Naive thymus-derived CD8-positive, alpha-beta T cell (primary cell): ENCODE measurements around the gene LPIN1. TPM values are rescaled to one million over a fixed set of nuclear protein-coding genes. Genes with fewer than 3 reads are reported as not detected.

Experiments used
- ATAC-seq, 2 donors: fragments of 150-1000 bp; cut with Tn5 transposase in 1 of 2; sonication (Bioruptor Pico), chemical (Tn5 transposase) in 1 of 2; 1 replicate in 1 of 2; 2 replicates in 1 of 2; pipeline ENCODE4 v1.10.0; 2021; ENCODE audit warnings: mild to moderate bottlenecking in 2 of 2, moderate library complexity in 2 of 2
- POLR2A ChIA-PET: fragments of 350-600 bp; sonication (Branson Sonifier 250); formaldehyde crosslinking; loops from one replicate; lab custom pipeline; 2021; ENCODE audit warnings: antibody characterized with exemption; lab: Charles Lee
- DNase-seq, 10 donors: peaks; one replicate each; pipeline versions ENCODE4 v3.0.0 to v3.0.0-alpha.2; 2020 to 2022
- H3K27ac Mint-ChIP-seq, 10 donors: one replicate each; pipeline ENCODE4 v1.8.0; 2020 to 2022; ENCODE audit warnings: mild to moderate bottlenecking in 10 of 10, mixed read lengths in 10 of 10, moderate library complexity in 4 of 10, inconsistent platforms in 1 of 10
- H3K27me3 Mint-ChIP-seq, 5 donors: one replicate each; pipeline ENCODE4 v1.8.0; 2021 to 2022; ENCODE audit warnings: mixed read lengths in 5 of 5
- H3K36me3 Mint-ChIP-seq, 3 donors: one replicate each; pipeline ENCODE4 v1.8.0; 2020 to 2022; ENCODE audit warnings: mixed read lengths in 3 of 3, mild to moderate bottlenecking in 2 of 3, inconsistent platforms in 1 of 3
- H3K4me1 Mint-ChIP-seq, 4 donors: one replicate each; pipeline ENCODE4 v1.8.0; 2021 to 2022; ENCODE audit warnings: mixed read lengths in 4 of 4
- H3K4me3 Mint-ChIP-seq, 10 donors: one replicate each; pipeline ENCODE4 v1.8.0; 2020 to 2022; ENCODE audit warnings: mild to moderate bottlenecking in 10 of 10, mixed read lengths in 10 of 10, moderate library complexity in 6 of 10, inconsistent platforms in 1 of 10
- H3K9me3 Mint-ChIP-seq, 9 donors: one replicate each; pipeline ENCODE4 v1.8.0; 2020 to 2022; ENCODE audit warnings: mixed read lengths in 9 of 9, mild to moderate bottlenecking in 3 of 9, inconsistent platforms in 1 of 9, moderate library complexity in 1 of 9
- polyA plus RNA-seq, 3 donors: library from polyadenylated mRNA; unstranded; fragments of 300-500 nt; fragmentation: Illumina TruSeq; gene quantifications; one replicate each; pipeline ENCODE4 v1.2.3, GENCODE V29; 2021
- total RNA-seq, 8 experiments: library from RNA in 2 of 8; stranded (reverse) in 2 of 8; gene quantifications; one replicate each; pipeline ENCODE4 v1.2.3 and lab custom pipeline; 2021 to 2026

LPIN1 gene
- total and polyA plus RNA-seq, 5 experiments from 2014 or later = 15.7 to 82.4 (median 27.5) TPM

DNA sequence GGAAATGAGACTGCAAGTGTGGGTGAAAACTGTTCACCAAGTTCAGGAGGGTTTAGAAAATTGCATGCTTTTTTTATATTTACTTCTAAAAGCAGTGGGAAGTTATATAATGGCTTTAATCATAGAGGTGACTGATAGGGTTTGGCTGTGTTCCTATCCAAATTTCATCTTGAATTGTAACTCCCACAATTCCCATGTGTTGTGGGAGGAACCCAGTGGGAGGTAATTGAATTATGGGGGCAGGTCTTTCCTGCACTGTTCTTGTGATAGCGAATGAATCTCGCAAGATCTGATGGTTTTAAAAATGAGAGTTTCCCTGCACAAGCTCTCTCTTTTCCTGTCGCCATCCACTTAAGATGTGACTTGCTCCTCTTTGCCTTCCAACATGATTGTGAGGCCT lies 40.7 kb upstream of the LPIN1 start:
- Mint-ChIP-seq H3K36me3 (no peaks in the 10 kb centered on the region), H3K4me3 (no peak overlapping the region), H3K4me1 (no peaks in the 10 kb centered on the region), H3K9me3 (peaks cover 0 to 4% (median 0%) of the 10 kb centered on the region in 9 donors), H3K27ac (peak overlapping the region in 1 of 10 donors; percentile 37), H3K27me3 (no peaks in the 10 kb centered on the region)
- POLR2A ChIA-PET = no interaction called here
- ATAC-seq = no peak
- no peak for DNase-seq

DNA sequence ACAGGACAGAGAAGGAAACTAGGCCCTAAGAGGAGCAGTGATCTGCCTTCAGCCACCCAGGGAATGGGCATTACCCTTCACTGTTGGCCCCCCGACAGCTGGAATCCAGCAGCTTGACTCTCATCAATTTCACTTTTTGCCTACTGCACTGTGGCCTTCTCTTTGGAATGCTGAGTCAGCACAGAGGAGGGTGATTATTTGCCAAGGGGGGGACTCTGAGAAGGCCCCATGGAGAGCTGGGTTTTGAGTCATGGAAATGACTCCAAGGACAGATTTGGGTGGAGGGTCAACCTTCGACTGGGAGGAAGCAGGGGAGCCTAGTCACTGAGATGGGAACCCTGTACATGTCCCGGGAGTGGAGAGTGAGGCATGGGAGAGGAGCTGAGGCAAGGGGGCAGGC lies 38.3 kb upstream of the LPIN1 start:
- Mint-ChIP-seq H3K4me3 (no peak overlapping the region), H3K27ac (no peak overlapping the region), H3K9me3 (peaks cover 0 to 4% (median 0%) of the 10 kb centered on the region in 9 donors), H3K4me1 (no peaks in the 10 kb centered on the region), H3K36me3 (no peaks in the 10 kb centered on the region), H3K27me3 (no peaks in the 10 kb centered on the region)
- DNase-seq = no peak
- ATAC-seq = no peak
- POLR2A ChIA-PET = no interaction called here

DNA sequence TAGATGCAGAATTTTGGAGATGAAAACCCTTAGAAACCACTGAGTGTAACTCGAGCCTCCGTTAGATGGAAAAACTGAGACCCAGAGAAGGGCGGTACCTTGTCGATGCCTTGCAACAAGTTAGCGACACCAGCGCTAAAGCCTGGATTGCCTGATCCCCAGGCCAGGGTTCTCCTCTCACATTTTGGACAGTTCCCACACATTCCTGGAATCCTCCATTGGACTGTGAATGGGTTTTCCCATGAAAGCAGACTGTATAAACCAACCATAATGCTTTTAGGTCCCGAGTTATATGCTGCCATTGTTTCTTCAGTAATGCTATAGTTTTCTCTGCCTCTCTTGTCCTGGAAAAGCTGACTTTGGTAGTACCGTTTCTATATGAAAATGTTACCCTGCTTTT lies 37.1 kb upstream of the LPIN1 start:
- no peaks in the 10 kb centered on the region for H3K27me3 Mint-ChIP-seq
- no peak for DNase-seq
- H3K27ac Mint-ChIP-seq = no peak overlapping the region
- peaks cover 0 to 4% (median 0%) of the 10 kb centered on the region in 9 donors for H3K9me3 Mint-ChIP-seq
- H3K4me3 Mint-ChIP-seq = no peak overlapping the region
- no peak for ATAC-seq
- no peaks in the 10 kb centered on the region for H3K36me3 Mint-ChIP-seq
- H3K4me1 Mint-ChIP-seq = no peaks in the 10 kb centered on the region
- POLR2A ChIA-PET = interaction anchor here (0.6 kb wide), 1 partner anchor 10 kb away, joined by 3 read pairs; no protein-coding TSS in a partner anchor

DNA sequence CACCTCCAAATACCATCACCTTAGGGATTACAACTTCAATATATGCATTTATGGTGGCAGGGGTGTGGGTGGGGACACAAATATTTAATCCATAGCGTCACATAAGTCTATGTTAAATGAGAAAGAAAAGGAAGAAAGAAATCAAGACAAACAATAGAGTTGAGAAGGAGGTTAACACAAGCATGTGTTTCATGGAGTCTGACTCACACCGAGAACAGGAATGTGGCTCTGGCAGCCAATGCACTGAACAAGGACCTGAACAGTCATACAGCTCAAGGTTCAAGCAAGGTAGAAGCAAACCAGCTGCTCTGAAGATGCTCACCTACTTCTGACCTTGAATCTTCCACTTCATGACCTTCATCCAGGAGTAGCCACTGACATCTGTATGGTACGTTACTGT lies 36.2 kb upstream of the LPIN1 start:
- H3K27ac Mint-ChIP-seq = no peak overlapping the region
- no peaks in the 10 kb centered on the region for H3K4me1 Mint-ChIP-seq
- H3K9me3 Mint-ChIP-seq = peaks cover 0 to 4% (median 0%) of the 10 kb centered on the region in 9 donors
- DNase-seq = no peak
- H3K4me3 Mint-ChIP-seq = no peak overlapping the region
- no peaks in the 10 kb centered on the region for H3K27me3 Mint-ChIP-seq
- H3K36me3 Mint-ChIP-seq = no peaks in the 10 kb centered on the region
- no peak for ATAC-seq
- POLR2A ChIA-PET = no interaction called here

DNA sequence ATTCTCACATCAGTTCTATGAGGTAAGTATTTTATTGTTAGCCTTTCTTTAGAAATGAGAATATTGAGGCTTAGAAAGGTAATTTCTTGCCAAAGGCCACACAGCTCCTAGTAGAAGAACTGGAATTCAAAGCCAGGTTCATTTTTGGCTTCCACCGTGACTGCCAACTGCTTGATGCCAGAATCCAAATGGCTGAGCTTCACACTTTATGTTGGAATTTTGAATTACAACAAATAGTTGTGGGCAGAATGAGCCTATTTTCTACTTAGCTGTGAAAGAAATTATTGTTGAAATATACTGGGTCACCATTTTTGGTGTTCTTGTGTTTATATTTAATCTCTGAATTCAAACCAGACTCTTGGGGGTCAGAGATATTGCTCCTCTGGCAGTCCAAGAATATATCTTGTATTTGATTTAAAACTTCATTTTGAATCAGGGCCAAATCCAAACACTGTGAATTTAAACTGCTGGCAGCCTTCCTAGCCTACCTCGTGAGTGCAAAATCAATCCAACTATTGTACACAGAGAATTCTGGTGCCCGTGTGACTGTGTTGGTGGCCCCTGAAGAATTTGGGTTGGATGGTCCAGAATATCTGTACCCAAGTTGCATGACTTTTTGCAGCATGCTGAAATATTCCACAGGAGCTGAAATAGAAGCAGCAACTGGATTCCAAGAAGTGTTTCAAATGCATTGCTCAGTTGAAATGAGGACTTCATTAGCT lies 35.6 kb upstream of the LPIN1 start:
- Mint-ChIP-seq H3K27me3 (peaks cover 0 to 5% (median 0%) of the 10 kb centered on the region in 5 donors), H3K4me3 (no peak overlapping the region), H3K36me3 (no peaks in the 10 kb centered on the region), H3K9me3 (no peaks in the 10 kb centered on the region), H3K27ac (no peak overlapping the region), H3K4me1 (no peaks in the 10 kb centered on the region)
- POLR2A ChIA-PET = no interaction called here
- ATAC-seq (no peak), DNase-seq (no peak)

DNA sequence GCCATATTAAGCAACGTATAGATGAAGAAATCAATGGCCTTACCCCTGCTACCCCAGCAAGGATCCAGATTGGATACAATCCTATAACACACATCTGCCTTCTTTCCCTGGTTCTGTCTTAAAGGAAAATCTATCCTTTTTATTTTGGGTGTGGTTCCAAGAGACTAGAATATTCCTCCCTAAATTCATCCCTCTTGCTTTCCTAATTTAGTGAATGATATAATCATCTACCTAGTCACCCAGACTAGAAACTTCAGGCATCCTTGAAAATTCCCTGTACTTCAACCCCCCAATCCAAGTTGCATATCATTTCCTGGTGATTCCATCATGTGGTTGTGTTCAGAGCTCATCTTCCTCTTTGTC lies 35.1 kb upstream of the LPIN1 start:
- DNase-seq (no peak), ATAC-seq (no peak)
- POLR2A ChIA-PET = no interaction called here
- H3K27ac Mint-ChIP-seq = no peak overlapping the region
- H3K36me3 Mint-ChIP-seq = no peaks in the 10 kb centered on the region
- no peaks in the 10 kb centered on the region for H3K9me3 Mint-ChIP-seq
- H3K4me1 Mint-ChIP-seq = no peaks in the 10 kb centered on the region
- peaks cover 0 to 5% (median 0%) of the 10 kb centered on the region in 5 donors for H3K27me3 Mint-ChIP-seq
- no peak overlapping the region for H3K4me3 Mint-ChIP-seq

DNA sequence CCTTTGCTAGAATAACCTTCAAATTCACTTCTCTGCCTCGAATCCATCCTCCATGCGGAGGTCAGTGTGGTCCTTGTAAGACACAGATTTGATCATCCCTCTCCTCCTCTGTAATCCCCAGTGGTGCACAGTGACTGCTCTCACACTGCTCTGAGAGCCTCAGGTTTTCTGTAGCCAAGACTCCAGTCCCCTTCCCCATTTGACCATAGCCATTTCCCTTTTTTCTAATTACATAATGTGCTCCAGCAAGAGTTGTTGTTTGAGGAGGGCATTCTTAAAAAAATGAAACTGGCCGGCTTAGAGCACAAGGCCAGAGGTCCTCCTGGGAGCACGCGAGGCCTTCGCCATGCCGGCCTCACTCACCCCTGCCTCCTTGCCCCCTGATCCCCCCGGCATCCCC lies 34.7 kb upstream of the LPIN1 start:
- peaks cover 0 to 5% (median 0%) of the 10 kb centered on the region in 5 donors for H3K27me3 Mint-ChIP-seq
- H3K27ac Mint-ChIP-seq = no peak overlapping the region
- no peak for ATAC-seq
- DNase-seq = no peak
- H3K9me3 Mint-ChIP-seq = no peaks in the 10 kb centered on the region
- POLR2A ChIA-PET = no interaction called here
- peaks cover 0 to under 1% (median 0%) of the 10 kb centered on the region in 4 donors for H3K4me1 Mint-ChIP-seq
- H3K36me3 Mint-ChIP-seq = no peaks in the 10 kb centered on the region
- no peak overlapping the region for H3K4me3 Mint-ChIP-seq

DNA sequence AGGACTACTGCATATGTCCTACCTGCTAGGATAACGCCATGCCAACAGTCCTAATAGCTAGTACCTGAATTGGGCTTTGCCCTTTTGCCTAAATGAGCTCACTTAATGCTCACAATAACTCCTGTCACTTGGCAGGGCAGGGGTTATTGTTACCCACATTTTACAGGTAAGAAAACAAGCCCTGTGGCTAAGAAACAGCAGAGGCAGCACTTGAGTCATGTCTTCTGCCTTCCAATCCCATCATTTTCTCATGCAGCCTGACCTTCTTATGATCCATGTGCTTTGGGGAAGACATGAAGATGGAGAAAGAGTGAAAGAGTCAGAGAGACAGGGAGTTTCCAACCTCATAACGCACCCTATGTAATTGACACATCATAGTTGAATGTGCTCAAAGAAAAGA lies 33.6 kb upstream of the LPIN1 start:
- ATAC-seq = no peak
- Mint-ChIP-seq H3K36me3 (no peaks in the 10 kb centered on the region), H3K4me3 (no peak overlapping the region), H3K27ac (no peak overlapping the region), H3K27me3 (peaks cover 0 to 6% (median 2%) of the 10 kb centered on the region in 5 donors), H3K9me3 (no peaks in the 10 kb centered on the region), H3K4me1 (peaks cover 0 to 7% (median 0%) of the 10 kb centered on the region in 4 donors)
- DNase-seq = no peak
- POLR2A ChIA-PET = no interaction called here

DNA sequence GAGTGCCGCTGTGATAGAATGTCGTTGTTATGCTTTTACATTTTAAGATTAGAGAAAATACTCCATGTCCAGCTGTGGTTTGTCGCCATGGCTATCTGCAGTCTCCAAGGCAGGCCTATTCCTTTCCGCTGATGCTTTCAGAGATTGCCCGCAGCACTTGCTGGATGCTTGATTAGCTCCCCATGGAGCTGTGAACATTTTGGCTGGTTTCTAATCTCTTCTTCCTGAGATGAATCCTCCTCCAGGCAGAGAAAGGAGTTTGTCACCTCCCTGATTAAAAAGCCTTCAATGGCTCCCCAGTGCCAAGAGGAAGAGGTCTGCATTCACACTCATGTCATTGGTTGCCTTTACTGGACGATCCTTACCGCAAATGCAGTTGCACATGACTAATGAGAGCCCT lies 32.6 kb upstream of the LPIN1 start:
- Mint-ChIP-seq H3K27me3 (peaks cover 0 to 8% (median 2%) of the 10 kb centered on the region in 5 donors), H3K27ac (no peak overlapping the region), H3K4me1 (peaks cover 0 to 8% (median 0%) of the 10 kb centered on the region in 4 donors), H3K4me3 (no peak overlapping the region), H3K9me3 (no peaks in the 10 kb centered on the region), H3K36me3 (no peaks in the 10 kb centered on the region)
- ATAC-seq = no peak
- no peak for DNase-seq
- POLR2A ChIA-PET = no interaction called here

DNA sequence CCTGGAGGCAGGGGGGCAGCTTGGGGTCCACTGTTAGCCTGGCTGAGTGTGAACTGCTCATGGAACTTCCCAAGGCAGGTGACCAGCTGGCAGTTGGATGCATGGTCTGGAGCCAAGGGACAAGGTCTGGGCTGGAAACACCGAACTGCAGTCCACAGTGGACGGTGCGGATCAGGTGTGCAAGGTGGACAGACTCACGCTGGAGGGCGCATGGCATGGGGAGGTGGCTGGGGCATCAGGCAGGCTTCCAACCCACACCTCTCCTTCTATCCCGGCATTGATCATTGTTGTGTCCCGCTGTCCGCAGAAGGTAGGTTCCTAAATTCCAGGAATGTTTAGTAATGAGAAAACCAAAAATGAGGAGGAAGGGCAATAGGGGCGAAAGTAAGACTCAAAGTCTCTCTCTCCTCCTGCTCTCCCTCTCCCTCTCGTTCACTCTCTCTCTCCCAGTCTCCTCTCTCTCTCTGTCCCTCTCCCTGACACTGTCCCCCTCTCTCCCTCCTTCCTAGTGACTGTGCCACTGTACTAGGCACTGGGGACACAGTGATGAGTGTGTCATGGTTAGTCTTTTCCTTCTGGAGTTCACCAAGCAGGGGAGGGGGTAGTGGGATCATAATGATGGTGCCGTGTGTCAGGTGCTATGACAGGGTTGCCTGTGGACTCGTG lies 30.3 kb upstream of the LPIN1 start:
- peaks cover 7 to 12% (median 11%) of the 10 kb centered on the region in 5 donors for H3K27me3 Mint-ChIP-seq
- DNase-seq = no peak
- H3K36me3 Mint-ChIP-seq = no peaks in the 10 kb centered on the region
- no peak for ATAC-seq
- no peaks in the 10 kb centered on the region for H3K9me3 Mint-ChIP-seq
- peaks cover 4 to 18% (median 8%) of the 10 kb centered on the region in 4 donors for H3K4me1 Mint-ChIP-seq
- H3K27ac Mint-ChIP-seq = no peak overlapping the region
- POLR2A ChIA-PET = no interaction called here
- no peak overlapping the region for H3K4me3 Mint-ChIP-seq

DNA sequence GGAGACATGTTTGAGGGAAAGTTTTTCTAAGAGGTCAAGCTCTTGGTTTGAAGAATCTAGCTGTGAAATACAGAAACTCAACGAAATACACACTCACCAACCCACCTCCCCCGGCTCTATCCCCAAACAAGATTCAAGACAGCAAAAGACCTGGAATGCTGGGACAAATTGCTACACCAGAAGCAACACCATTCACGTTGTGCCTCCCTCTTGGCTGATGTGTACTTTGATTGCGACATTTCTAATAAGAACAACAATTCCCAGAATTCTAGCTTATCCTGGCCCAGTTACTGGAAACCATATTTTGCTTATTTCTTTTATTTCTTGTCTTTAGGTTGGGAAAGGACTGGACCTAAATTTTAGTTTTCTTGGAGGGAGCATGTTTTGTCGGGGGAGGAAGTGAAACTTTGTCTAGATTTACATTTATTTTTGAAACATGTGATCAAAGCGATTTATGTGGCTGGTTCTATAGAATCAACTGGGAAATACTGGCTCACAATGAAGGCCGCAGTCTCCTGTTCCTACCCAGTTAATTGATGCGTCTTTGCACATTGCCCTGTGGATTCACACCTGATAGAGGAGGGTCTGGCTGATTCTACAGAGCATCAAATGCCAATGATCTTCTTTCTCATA lies 29.6 kb upstream of the LPIN1 start:
- Mint-ChIP-seq H3K4me3 (no peak overlapping the region), H3K27me3 (peaks cover 7 to 12% (median 11%) of the 10 kb centered on the region in 5 donors), H3K36me3 (no peaks in the 10 kb centered on the region), H3K4me1 (peaks cover 4 to 18% (median 8%) of the 10 kb centered on the region in 4 donors), H3K27ac (no peak overlapping the region), H3K9me3 (no peaks in the 10 kb centered on the region)
- POLR2A ChIA-PET = no interaction called here
- ATAC-seq (no peak), DNase-seq (no peak)

DNA sequence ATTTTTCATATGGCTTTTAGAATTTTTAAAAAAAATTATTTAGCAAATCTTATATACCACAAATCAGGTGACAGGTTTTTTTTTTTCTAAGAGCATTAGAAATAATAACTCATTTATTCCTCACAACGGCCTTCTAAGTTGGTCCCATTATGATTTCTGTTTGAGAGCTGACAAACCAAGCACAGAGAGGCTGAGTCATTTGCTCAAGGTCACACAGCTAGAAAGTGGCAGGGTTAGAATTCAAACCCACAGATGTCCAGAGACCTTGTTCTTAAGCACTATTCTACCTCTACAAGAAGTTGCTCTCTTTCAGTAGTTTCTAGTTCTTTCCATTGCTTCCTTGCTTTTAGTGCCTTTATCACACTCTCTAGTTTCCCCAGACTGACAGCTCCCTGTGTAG lies 28.8 kb upstream of the LPIN1 start:
- H3K27ac Mint-ChIP-seq = no peak overlapping the region
- POLR2A ChIA-PET = no interaction called here
- DNase-seq = no peak
- H3K9me3 Mint-ChIP-seq = no peaks in the 10 kb centered on the region
- ATAC-seq = no peak
- H3K4me1 Mint-ChIP-seq = peaks cover 4 to 18% (median 8%) of the 10 kb centered on the region in 4 donors
- no peak overlapping the region for H3K4me3 Mint-ChIP-seq
- no peaks in the 10 kb centered on the region for H3K36me3 Mint-ChIP-seq
- peaks cover 7 to 12% (median 11%) of the 10 kb centered on the region in 5 donors for H3K27me3 Mint-ChIP-seq

DNA sequence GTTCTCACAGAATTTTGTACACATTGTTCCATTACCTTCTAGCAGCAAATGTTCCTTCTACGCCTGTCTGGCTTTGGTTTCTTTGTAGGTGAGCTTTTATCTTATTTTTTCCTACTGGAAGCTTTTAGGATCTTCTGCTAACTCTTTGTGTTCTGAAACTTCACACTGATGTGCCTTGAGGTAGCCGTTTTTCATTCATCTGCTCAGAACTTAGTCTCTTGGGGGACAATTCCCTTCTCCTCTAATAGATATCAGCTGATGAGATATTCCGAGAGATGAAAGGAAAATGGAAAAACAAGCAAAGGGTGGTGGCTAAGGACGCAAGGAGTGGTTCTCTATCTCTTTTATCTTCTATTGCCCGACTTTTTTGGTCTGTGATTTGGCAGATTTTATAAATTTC lies 27.8 kb upstream of the LPIN1 start:
- POLR2A ChIA-PET = no interaction called here
- ATAC-seq (no peak), DNase-seq (no peak)
- no peak overlapping the region for H3K27ac Mint-ChIP-seq
- no peak overlapping the region for H3K4me3 Mint-ChIP-seq
- H3K27me3 Mint-ChIP-seq = peaks cover 7 to 12% (median 11%) of the 10 kb centered on the region in 5 donors
- no peaks in the 10 kb centered on the region for H3K36me3 Mint-ChIP-seq
- H3K9me3 Mint-ChIP-seq = no peaks in the 10 kb centered on the region
- H3K4me1 Mint-ChIP-seq = peaks cover 4 to 18% (median 8%) of the 10 kb centered on the region in 4 donors
